Thymus (tissue), 11 donors: ENCODE measurements around the gene TRMT2A. TPM values are rescaled to one million over a fixed set of nuclear protein-coding genes. Genes with fewer than 3 reads are reported as not detected.

Source experiments
- DNase-seq, 9 donors: peaks; one replicate each; pipeline ENCODE4 v3.0.0-alpha.2; 2013; ENCODE audit warnings: low spot score in 9 of 9, low read depth in 6 of 9, missing footprints in 1 of 9
- H3K27ac ChIP-seq, 2 donors: one replicate each; pipeline ENCODE4 v1.5.1; 2013; ENCODE audit warnings: control low read depth in 1 of 2, low read depth in 1 of 2, low read length in 1 of 2, mild to moderate bottlenecking in 1 of 2, moderate library complexity in 1 of 2
- H3K27me3 ChIP-seq, 2 donors: one replicate each; pipeline ENCODE4 v1.5.1; 2013; ENCODE audit warnings: low read length in 1 of 2; ENCODE audit not compliant: control insufficient read depth in 2 of 2, insufficient read depth in 1 of 2
- H3K36me3 ChIP-seq, 2 donors: one replicate each; pipeline ENCODE4 v1.5.1; 2013; ENCODE audit warnings: low read length in 1 of 2, mild to moderate bottlenecking in 1 of 2, moderate library complexity in 1 of 2; ENCODE audit not compliant: control insufficient read depth in 2 of 2, insufficient read depth in 2 of 2
- H3K4me1 ChIP-seq, 2 donors: one replicate each; pipeline ENCODE4 v1.5.1; 2013; ENCODE audit warnings: low read length in 2 of 2; ENCODE audit not compliant: control insufficient read depth in 2 of 2, insufficient read depth in 2 of 2
- H3K4me3 ChIP-seq, 2 donors: one replicate each; pipeline ENCODE4 v1.5.1; 2013; ENCODE audit warnings: low read length in 2 of 2, control low read depth in 1 of 2, mild to moderate bottlenecking in 1 of 2
- H3K9me3 ChIP-seq, 2 donors: one replicate each; pipeline ENCODE4 v1.5.1; 2013; ENCODE audit warnings: low read length in 1 of 2, mild to moderate bottlenecking in 1 of 2; ENCODE audit not compliant: control insufficient read depth in 2 of 2, insufficient read depth in 1 of 2
- WGBS: extraction: QIAGEN DNeasy Blood & Tissue Kit; methylation state at CpG from one replicate; pipeline ENCODE4 v1.1.7; 2013; 5-methylcytosine and 5-hydroxymethylcytosine counted together
- polyA plus RNA-seq: library from polyadenylated mRNA; stranded (reverse); fragments of 200-250 nt; gene quantifications from one replicate; pipeline ENCODE4 v1.2.3, GENCODE V29; 2013
- total RNA-seq: library from RNA; stranded (reverse); fragments of 120-200 nt; gene quantifications from one replicate; pipeline ENCODE4 v1.2.4, GENCODE V29; 2013
- donor health status: healthy.

The TRMT2A gene
- total and polyA plus RNA-seq, 2 donors = 69.3 to 92.4 TPM

GRCh38 chr22:20143883-20144665 lies 27.0 kb upstream of the TRMT2A start:
- no peak for DNase-seq
- peaks cover 2 to 45% of the 10 kb centered on the region in 2 donors for H3K36me3 ChIP-seq
- no peak overlapping the region for H3K27ac ChIP-seq
- no peak overlapping the region for H3K4me3 ChIP-seq
- 97% methylated on average over 19 of the region's 19 CpGs for WGBS
- H3K27me3 ChIP-seq = no peaks in the 10 kb centered on the region
- H3K4me1 ChIP-seq = no peaks in the 10 kb centered on the region
- H3K9me3 ChIP-seq = no peaks in the 10 kb centered on the region

- Histone ChIP-seq H3K4me3 (no peak overlapping the region), H3K9me3 (no peaks in the 10 kb centered on the region), H3K27ac (no peak overlapping the region), H3K36me3 (peaks cover 2 to 44% of the 10 kb centered on the region in 2 donors), H3K4me1 (no peaks in the 10 kb centered on the region), H3K27me3 (no peaks in the 10 kb centered on the region)
- WGBS = 98% methylated on average over 65 of the region's 65 CpGs
- no peak for DNase-seq
Observed at GRCh38 chr22:20142711-20143621, 25.9 kb upstream of the TRMT2A start.

GRCh38 chr22:20141186-20142077 lies 24.4 kb upstream of the TRMT2A start:
- H3K27me3 ChIP-seq = no peaks in the 10 kb centered on the region
- no peak overlapping the region for H3K27ac ChIP-seq
- H3K4me1 ChIP-seq = peaks cover 0 to 3% of the 10 kb centered on the region in 2 donors
- no peak overlapping the region for H3K4me3 ChIP-seq
- no peak for DNase-seq
- WGBS = 97% methylated on average over 22 of the region's 22 CpGs
- no peaks in the 10 kb centered on the region for H3K9me3 ChIP-seq
- H3K36me3 ChIP-seq = peaks cover 2 to 44% of the 10 kb centered on the region in 2 donors

GRCh38 chr22:20140521-20140964 lies 23.5 kb upstream of the TRMT2A start:
- Histone ChIP-seq H3K36me3 (peaks cover 4 to 43% of the 10 kb centered on the region in 2 donors), H3K27me3 (no peaks in the 10 kb centered on the region), H3K9me3 (no peaks in the 10 kb centered on the region), H3K4me1 (peaks cover 0 to 7% of the 10 kb centered on the region in 2 donors), H3K27ac (no peak overlapping the region), H3K4me3 (no peak overlapping the region)
- no peak for DNase-seq
- 97% methylated on average over 17 of the region's 17 CpGs for WGBS

GRCh38 chr22:20140107-20140445 lies 23.1 kb upstream of the TRMT2A start:
- 97% methylated on average over 11 of the region's 11 CpGs for WGBS
- no peaks in the 10 kb centered on the region for H3K9me3 ChIP-seq
- peaks cover 0 to 7% of the 10 kb centered on the region in 2 donors for H3K4me1 ChIP-seq
- peaks cover 4 to 38% of the 10 kb centered on the region in 2 donors for H3K36me3 ChIP-seq
- DNase-seq = no peak
- H3K4me3 ChIP-seq = no peak overlapping the region
- no peaks in the 10 kb centered on the region for H3K27me3 ChIP-seq
- H3K27ac ChIP-seq = no peak overlapping the region

GRCh38 chr22:20139391-20140106 lies 22.5 kb upstream of the TRMT2A start:
- H3K36me3 ChIP-seq = peaks cover 4 to 35% of the 10 kb centered on the region in 2 donors
- H3K9me3 ChIP-seq = no peaks in the 10 kb centered on the region
- H3K4me1 ChIP-seq = peaks cover 0 to 7% of the 10 kb centered on the region in 2 donors
- no peak overlapping the region for H3K4me3 ChIP-seq
- WGBS = 98% methylated on average over 36 of the region's 36 CpGs
- no peaks in the 10 kb centered on the region for H3K27me3 ChIP-seq
- no peak overlapping the region for H3K27ac ChIP-seq
- DNase-seq = no peak

GRCh38 chr22:20138868-20139267 lies 21.8 kb upstream of the TRMT2A start:
- no peak for DNase-seq
- no peaks in the 10 kb centered on the region for H3K9me3 ChIP-seq
- H3K4me3 ChIP-seq = no peak overlapping the region
- H3K36me3 ChIP-seq = peaks cover 4 to 31% of the 10 kb centered on the region in 2 donors
- no peaks in the 10 kb centered on the region for H3K27me3 ChIP-seq
- H3K4me1 ChIP-seq = peaks cover 0 to 7% of the 10 kb centered on the region in 2 donors
- 90% methylated on average over 16 of the region's 16 CpGs for WGBS
- H3K27ac ChIP-seq = no peak overlapping the region

GRCh38 chr22:20138417-20138738 lies 21.4 kb upstream of the TRMT2A start:
- Histone ChIP-seq H3K27ac (no peak overlapping the region), H3K4me1 (peaks cover 0 to 7% of the 10 kb centered on the region in 2 donors), H3K36me3 (peaks cover 4 to 26% of the 10 kb centered on the region in 2 donors), H3K27me3 (no peaks in the 10 kb centered on the region), H3K9me3 (no peaks in the 10 kb centered on the region), H3K4me3 (no peak overlapping the region)
- DNase-seq = no peak
- 94% methylated on average over 4 of the region's 4 CpGs for WGBS
